ENCODE data around the gene SLC34A2. TPM values are rescaled to one million over a fixed set of nuclear protein-coding genes. Genes with fewer than 3 reads are reported as not detected.
"Not testable (repeated sequence)": the region's sequence is repeated elsewhere in the genome, so short reads cannot be mapped to it uniquely, and the experiment has no call there.

The SLC34A2 gene
- total RNA-seq, 1 experiment from 2014 or later, result 2.0 TPM

DNA sequence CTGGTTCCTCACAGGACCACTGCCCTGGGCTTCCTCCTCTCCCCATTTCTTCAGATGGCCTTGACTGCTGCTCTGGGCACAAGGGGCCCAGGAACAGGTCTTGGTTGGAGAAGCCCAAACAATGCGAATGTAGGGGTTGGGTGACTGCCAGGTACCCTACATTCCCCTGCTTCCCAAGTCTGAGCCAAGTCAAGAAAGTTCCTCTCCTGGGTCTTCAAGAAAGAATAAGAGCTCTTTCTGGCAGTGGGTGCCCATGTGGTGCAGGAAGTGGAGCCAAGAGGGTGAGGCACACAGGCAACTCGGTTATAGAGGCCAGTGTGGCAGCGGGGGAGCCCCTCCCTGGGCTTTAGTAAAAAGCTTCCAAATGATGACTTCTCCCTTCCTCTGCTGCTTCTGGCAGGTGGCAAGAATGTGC, 2.7 kb downstream of the SLC34A2 start:
- no peak for DNase-seq (ENCODE audit: low spot score)
- in situ Hi-C loops (cut with HindIII; ENCODE audit: low sequenced_read_pairs), result no loop called here

GRCh38 chr4:25658777-25659176, 3.1 kb downstream of the SLC34A2 start:
- no peak for DNase-seq (ENCODE audit: low spot score)
- in situ Hi-C loops (cut with HindIII; ENCODE audit: low sequenced_read_pairs), result no loop called here

DNA sequence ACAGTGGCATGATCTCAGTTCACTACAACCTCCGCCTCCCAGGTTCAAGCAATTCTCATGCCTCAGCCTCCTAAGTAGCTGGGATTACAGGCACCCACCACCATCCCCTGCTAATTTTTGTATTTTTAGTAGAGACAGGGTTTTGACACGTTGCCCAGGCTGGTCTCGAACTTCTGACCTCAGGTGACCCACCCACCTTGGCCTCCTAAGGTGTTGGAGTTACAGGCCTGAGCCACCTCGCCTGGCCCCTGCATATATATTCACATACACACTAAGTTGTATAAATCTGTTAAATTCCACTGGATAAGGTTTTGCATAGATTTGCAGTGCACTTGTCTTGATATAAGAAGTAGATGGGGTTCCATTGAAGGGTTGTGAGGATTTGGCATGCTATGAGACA, 5.8 kb downstream of the SLC34A2 start:
- in situ Hi-C loops (cut with HindIII; ENCODE audit: low sequenced_read_pairs); DNase-seq (ENCODE audit: low spot score): not testable (repeated sequence)

DNA sequence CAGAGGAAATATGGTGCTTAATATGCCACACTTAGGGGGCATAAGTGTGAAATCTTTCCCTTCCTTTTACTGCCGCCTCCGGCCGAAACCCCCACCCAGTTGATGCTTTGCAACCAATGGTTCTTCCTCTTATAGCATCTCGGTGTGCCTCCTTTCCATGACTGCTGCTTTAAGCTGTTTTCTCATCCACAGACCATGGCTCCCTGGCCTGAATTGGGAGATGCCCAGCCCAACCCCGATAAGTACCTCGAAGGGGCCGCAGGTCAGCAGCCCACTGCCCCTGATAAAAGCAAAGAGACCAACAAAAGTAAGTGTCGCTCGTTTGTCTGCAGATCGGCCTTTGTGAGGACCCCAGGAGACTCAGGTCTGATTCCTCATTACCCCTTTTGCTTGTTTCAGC, 6.7 kb downstream of the SLC34A2 start:
- in situ Hi-C loops (cut with HindIII; ENCODE audit: low sequenced_read_pairs), result no loop called here
- no peak for DNase-seq (ENCODE audit: low spot score)

DNA sequence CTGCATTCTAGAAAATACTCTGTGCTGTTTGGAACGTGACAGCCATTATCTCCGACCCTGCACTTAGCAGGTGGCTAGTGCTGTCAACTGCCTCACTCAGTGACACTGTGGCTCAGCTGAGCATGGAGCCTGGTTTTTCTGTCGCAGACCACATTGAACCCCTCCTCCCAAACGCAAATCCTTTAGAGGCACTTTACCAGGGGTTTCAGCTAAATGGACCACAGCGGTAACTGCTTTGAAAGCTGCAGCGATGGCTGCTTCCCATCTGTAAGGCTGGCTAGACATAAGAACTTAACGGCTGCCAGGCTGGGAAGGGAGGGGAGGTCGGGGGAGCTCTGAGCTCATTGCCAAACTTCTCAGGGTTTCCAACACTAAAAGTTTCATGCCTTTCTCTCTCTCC, 8.1 kb downstream of the SLC34A2 start:
- in situ Hi-C loops (cut with HindIII; ENCODE audit: low sequenced_read_pairs), result no loop called here
- DNase-seq (ENCODE audit: low spot score), result no peak

DNA sequence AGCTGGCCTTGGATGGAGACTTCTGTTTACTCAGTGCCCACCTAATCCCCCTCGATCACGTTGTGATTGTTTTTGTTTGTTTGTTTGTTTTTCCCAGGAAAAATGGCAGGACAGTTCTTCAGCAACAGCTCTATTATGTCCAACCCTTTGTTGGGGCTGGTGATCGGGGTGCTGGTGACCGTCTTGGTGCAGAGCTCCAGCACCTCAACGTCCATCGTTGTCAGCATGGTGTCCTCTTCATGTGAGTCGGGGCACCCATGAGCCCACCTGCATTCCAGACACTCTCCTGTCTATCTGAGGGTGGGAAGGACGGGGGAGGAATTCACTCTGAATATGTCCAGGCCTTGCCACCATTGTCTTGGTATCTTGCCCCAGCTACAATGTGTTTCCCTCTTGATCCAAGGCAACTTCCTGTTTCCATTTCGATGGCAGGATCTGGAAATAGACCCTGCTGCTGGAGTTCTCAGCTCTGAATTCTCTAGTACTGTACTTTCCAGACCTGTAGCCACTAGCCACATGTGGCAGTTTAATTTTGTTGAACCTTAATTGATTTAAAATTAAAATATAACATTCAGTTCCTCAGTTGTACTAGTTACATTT, 10.5 kb downstream of the SLC34A2 start:
- in situ Hi-C loops (cut with HindIII; ENCODE audit: low sequenced_read_pairs), result no loop called here
- DNase-seq (ENCODE audit: low spot score), result no peak

DNA sequence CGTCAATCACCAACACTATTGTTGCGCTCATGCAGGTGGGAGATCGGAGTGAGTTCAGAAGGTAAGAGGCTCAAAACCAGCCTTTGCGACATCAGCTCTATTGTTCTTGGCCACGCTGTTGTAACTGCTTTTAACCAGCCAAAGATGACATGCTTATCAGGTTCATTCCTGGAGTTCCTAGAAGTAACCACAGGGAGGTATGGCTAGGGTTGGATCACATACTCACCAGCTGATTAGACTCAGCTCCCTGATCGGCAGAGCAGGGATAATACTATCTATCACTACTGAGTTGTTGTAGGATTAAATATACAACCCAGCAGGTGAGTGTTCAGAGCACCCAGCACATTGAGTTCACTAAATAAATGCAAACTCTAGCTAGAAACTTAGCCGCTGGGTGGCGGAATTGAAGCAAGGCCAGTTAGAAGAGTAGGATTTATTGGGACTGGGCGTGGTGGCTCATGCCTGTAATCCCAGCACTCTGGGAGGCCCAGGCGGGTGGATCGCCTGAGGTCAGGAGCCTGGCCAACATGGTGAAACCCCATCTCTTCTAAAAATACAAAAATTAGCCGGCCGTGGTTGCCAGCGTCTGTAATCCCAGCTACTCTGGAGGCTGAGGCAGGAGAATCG, 12.4 kb downstream of the SLC34A2 start:
- DNase-seq (ENCODE audit: low spot score), result no peak
- in situ Hi-C loops (cut with HindIII; ENCODE audit: low sequenced_read_pairs), result no loop called here

DNA sequence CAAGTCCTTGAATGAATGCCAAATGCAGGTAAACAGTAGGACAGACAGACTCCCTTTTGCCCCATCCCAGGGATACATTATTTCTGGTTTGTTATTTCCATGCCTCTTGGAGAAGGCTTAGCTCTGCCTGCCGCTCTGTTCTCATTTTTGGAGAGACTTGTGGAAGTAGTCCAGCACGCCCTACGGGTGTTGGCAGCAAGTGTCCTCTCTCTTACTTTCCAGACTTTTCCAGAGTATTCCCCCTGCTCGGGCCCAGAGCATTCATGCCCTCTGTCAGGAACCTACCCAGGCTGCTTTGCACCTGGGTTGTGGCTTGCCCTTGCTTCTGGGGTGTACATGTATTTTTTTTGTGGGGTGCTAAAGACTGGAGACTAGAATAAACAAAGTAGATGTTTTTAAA, 15.3 kb downstream of the SLC34A2 start:
- in situ Hi-C loops (cut with HindIII; ENCODE audit: low sequenced_read_pairs), result no loop called here
- peak; percentile 87 for DNase-seq (ENCODE audit: low spot score)

GRCh38 chr4:25672756-25673155, 17.1 kb downstream of the SLC34A2 start:
- peak; percentile 91 for DNase-seq (ENCODE audit: low spot score)
- in situ Hi-C loops (cut with HindIII; ENCODE audit: low sequenced_read_pairs), result no loop called here

DNA sequence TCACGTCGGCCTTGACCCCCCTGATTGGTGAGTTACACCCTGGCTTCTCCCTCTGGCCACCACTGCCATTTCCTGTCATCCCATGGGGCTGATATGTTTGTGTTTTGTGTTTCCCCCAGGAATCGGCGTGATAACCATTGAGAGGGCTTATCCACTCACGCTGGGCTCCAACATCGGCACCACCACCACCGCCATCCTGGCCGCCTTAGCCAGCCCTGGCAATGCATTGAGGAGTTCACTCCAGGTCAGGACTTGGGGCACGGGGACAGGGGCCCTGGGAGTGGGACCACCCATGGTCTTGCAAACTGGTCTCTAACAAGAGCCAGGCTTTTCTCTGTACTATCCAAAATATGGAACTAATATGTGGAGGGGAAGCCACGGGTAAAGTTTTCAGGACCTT, 18.7 kb downstream of the SLC34A2 start:
- in situ Hi-C loops (cut with HindIII; ENCODE audit: low sequenced_read_pairs), result no loop called here
- no peak for DNase-seq (ENCODE audit: low spot score)

- in situ Hi-C loops (cut with HindIII; ENCODE audit: low sequenced_read_pairs), result no loop called here
- no peak for DNase-seq (ENCODE audit: low spot score)
Measured at GRCh38 chr4:25676221-25676620, 20.6 kb downstream of the SLC34A2 start.

DNA sequence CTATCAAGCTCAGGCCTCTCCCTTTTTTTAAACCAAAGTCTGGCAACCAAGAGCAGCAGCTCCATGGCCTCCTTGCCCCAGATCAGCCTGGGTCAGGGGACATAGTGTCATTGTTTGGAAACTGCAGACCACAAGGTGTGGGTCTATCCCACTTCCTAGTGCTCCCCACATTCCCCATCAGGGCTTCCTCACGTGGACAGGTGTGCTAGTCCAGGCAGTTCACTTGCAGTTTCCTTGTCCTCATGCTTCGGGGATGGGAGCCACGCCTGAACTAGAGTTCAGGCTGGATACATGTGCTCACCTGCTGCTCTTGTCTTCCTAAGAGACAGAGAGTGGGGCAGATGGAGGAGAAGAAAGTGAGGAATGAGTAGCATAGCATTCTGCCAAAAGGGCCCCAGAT, 21.5 kb downstream of the SLC34A2 start:
- in situ Hi-C loops (cut with HindIII; ENCODE audit: low sequenced_read_pairs), result no loop called here
- no peak for DNase-seq (ENCODE audit: low spot score)

- no peak for DNase-seq (ENCODE audit: low spot score)
- in situ Hi-C loops (cut with HindIII; ENCODE audit: low sequenced_read_pairs), result no loop called here
Measured at GRCh38 chr4:25677943-25678342, 22.3 kb downstream of the SLC34A2 start.

DNA sequence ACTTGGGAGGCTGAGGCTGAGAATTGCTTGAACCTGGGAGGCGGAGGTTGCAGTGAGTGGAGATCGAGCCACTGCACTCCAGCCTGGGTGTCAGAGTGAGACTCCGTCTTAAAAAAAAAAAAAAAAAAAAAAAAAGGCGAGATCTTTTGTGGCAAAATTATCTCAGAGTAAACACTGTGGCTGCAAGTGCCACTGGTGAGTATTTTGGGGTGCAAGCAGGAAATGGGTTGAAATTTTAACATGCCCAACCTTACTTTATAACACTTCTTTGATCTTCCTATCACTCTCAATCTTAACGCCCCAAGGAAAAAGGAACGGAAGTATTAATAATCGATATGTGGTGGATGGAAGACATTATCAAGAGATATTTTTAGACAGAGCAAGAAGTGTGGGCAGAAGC, 32.1 kb downstream of the SLC34A2 start:
- no peak for DNase-seq (ENCODE audit: low spot score)
- in situ Hi-C loops (cut with HindIII; ENCODE audit: low sequenced_read_pairs), result no loop called here

- DNase-seq (ENCODE audit: low spot score), result no peak
Measured at GRCh38 chr4:25694466-25694865, 38.8 kb downstream of the SLC34A2 start.

GRCh38 chr4:25696409-25696808, 40.8 kb downstream of the SLC34A2 start:
- no peak for DNase-seq (ENCODE audit: low spot score)
- in situ Hi-C loops (cut with HindIII; ENCODE audit: low sequenced_read_pairs), result no loop called here

More at GRCh38 chr4:25694466-25694865, 38.8 kb downstream of the SLC34A2 start:
- in situ Hi-C loops (cut with HindIII; ENCODE audit: low sequenced_read_pairs), result no loop called here

GRCh38 chr4:25697516-25697915, 41.9 kb downstream of the SLC34A2 start:
- in situ Hi-C loops (cut with HindIII; ENCODE audit: low sequenced_read_pairs), result no loop called here
- no peak for DNase-seq (ENCODE audit: low spot score)

DNA sequence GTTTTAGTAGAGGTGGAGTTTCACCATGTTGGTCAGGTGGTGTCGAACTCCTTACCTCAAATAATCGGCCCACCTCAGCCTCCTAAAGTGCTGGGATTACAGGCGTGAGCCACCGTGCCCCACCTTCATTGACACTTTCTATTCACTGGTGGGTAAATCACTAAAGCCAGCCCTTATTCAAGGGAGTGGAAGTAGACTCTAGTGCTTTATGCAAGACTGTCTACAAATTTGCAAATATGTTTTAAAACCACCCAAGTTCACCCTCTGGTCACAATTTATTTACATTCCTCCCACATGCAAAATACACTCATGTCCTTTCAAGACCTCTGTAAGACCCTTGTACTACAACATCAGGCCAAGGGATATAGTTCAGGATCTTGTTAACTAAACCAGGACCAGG, 45.0 kb downstream of the SLC34A2 start:
- in situ Hi-C loops (cut with HindIII; ENCODE audit: low sequenced_read_pairs), result no loop called here
- DNase-seq (ENCODE audit: low spot score), result no peak

- peak; percentile 94 for DNase-seq (ENCODE audit: low spot score)
- in situ Hi-C loops (cut with HindIII; ENCODE audit: low sequenced_read_pairs), result no loop called here
Measured at GRCh38 chr4:25702848-25703247, 47.2 kb downstream of the SLC34A2 start.

- DNase-seq (ENCODE audit: low spot score), result no peak
- in situ Hi-C loops (cut with HindIII; ENCODE audit: low sequenced_read_pairs), result no loop called here
Measured at GRCh38 chr4:25703731-25704388, 48.2 kb downstream of the SLC34A2 start.

DNA sequence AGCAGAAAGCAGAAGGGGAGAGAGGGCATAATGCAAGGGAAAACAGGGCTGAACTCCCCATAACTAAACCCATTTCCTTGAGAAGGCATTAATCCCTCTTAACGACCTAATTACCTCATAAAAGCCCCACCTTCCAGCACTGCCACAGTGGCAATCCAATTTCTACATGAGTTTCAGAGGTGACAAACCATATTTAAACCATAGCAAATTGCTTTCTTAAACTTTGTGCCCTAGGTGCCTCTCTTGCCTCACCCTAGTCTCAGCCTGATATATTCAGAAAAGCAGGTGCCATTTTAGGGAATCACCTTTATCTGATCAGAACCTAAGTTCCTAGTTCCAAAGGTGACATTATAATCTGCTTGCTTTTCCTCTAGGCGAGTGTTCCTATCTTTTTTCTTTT, 48.9 kb downstream of the SLC34A2 start:
- DNase-seq (ENCODE audit: low spot score), result no peak
- in situ Hi-C loops (cut with HindIII; ENCODE audit: low sequenced_read_pairs), result no loop called here

All from G401 (cell line).